GM12891 (cell line): ENCODE results near the gene LARP4B.

Experiments
- DNase-seq: peaks from one replicate; pipeline ENCODE4 v3.0.0; 2011; ENCODE audit warnings: low spot score; ENCODE audit not compliant: insufficient read length
- FAIRE-seq: peaks from 2 replicates; lab custom pipeline; 2011; peaks lifted over from hg19 to GRCh38; lab: Jason Lieb, UNC
- PAX5 ChIP-seq: IDR thresholded peaks from 2 replicates; pipeline ENCODE4 v1.6.1; 2011; ENCODE audit warnings: low read length, moderate library complexity, mild to moderate bottlenecking; ENCODE audit not compliant: insufficient read depth, severe bottlenecking
- POLR2A ChIP-seq: IDR thresholded peaks from 2 replicates; pipeline ENCODE4 v1.6.1; 2011; ENCODE audit warnings: low read depth, low read length, control low read depth
- POLR2AphosphoS5 ChIP-seq: IDR thresholded peaks from 2 replicates; pipeline ENCODE4 v1.6.1; 2011; ENCODE audit warnings: low read depth, low read length, control low read depth
- POU2F2 ChIP-seq: IDR thresholded peaks from 2 replicates; pipeline ENCODE4 v1.6.1; 2011; ENCODE audit warnings: low read depth, mild to moderate bottlenecking, control low read depth, low read length, moderate library complexity
- SPI1 ChIP-seq: IDR thresholded peaks from 2 replicates; pipeline ENCODE4 v1.6.1; 2011; ENCODE audit warnings: low read depth, low read length, control low read depth
- TAF1 ChIP-seq: IDR thresholded peaks from 2 replicates; pipeline ENCODE4 v1.6.1; 2011; ENCODE audit warnings: low read depth, low read length, control low read depth

The LARP4B gene

GRCh38 chr10:788796-789748, 142.4 kb downstream of the LARP4B start:
- DNase-seq = no peak
- no peak for FAIRE-seq
- TF ChIP-seq POU2F2 (no peak), SPI1 (no peak), POLR2A (no peak), PAX5 (no peak), TAF1 (no peak), POLR2AphosphoS5 (no peak)

- TF ChIP-seq SPI1 = no peak
- TF ChIP-seq POLR2AphosphoS5 = no peak
- no peak for TF ChIP-seq POLR2A
- no peak for TF ChIP-seq TAF1
- no peak for TF ChIP-seq PAX5
- TF ChIP-seq POU2F2 = no peak
- FAIRE-seq = no peak
These were observed 143.4 kb downstream of the LARP4B start for GRCh38 chr10:787933-788651.

GRCh38 chr10:786633-787474, 144.7 kb downstream of the LARP4B start:
- DNase-seq = no peak
- TF ChIP-seq PAX5 (no peak), POLR2A (no peak), SPI1 (no peak), TAF1 (no peak), POU2F2 (no peak), POLR2AphosphoS5 (no peak)
- FAIRE-seq = no peak

More at GRCh38 chr10:787933-788651, 143.4 kb downstream of the LARP4B start:
- no peak for DNase-seq

- FAIRE-seq = no peak
- TF ChIP-seq POU2F2 = no peak
- no peak for TF ChIP-seq POLR2AphosphoS5
- no peak for TF ChIP-seq SPI1
- no peak for DNase-seq
These were observed 145.7 kb downstream of the LARP4B start for GRCh38 chr10:785861-786214.

- no peak for FAIRE-seq
- TF ChIP-seq POLR2AphosphoS5 (no peak), SPI1 (no peak), TAF1 (no peak), POLR2A (no peak), POU2F2 (no peak), PAX5 (no peak)
- no peak for DNase-seq
These were observed 146.2 kb downstream of the LARP4B start for GRCh38 chr10:785089-785860.

GRCh38 chr10:784403-785088, 147.0 kb downstream of the LARP4B start:
- TF ChIP-seq POLR2A (no peak), TAF1 (no peak), PAX5 (no peak)
- DNase-seq (no peak), FAIRE-seq (no peak)

- FAIRE-seq (no peak), DNase-seq (no peak)
- no peak for TF ChIP-seq PAX5
- TF ChIP-seq POLR2AphosphoS5 = no peak
- TF ChIP-seq POU2F2 = no peak
- TF ChIP-seq TAF1 = no peak
- no peak for TF ChIP-seq POLR2A
These were observed 148.5 kb downstream of the LARP4B start for GRCh38 chr10:782751-783648.
